Measurements from ENCODE around the gene CPSF2. TPM values are rescaled to one million over a fixed set of nuclear protein-coding genes. Genes with fewer than 3 reads are reported as not detected.

CPSF2 gene
- total RNA-seq = 10 to 100 TPM; 42.9 to 88.8 TPM

DNA sequence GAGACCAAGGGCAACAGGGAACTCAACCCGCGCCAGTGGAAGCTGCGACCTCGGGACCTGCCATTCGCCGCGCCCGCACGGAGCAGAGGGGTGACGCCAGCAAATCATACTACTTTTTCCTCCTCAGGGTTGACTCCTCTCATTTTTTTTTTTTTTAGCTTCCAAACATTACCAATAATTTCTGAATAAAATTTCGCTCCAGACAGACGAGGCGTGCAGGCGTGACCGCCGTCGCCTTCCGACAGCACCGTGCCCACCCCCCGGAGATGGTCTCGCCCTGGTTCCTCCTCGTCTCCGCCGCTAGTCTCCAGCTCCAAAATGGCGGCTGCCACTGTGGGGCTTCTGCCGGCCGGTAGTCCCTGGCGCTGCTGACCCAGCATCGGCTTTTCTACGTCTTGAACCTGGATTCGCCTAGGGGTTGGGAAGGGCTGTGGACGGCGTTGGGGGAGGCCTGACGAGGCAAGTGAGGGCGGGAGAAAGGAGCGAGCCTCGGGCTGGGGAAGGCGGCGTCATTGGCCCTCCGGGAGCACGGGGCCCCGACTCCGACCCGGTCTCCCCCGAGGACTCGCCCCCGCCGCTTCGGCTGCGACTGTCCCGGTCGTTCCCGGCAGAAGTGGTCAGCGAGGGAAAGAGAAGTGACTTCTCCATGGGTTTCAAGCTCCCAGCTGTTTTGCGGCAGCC lies at the start of gene CPSF2, which contains the start of gene NDUFB1:
TSS of gene CPSF2 (plus strand) at position 300 of the 681 bp plus-strand sequence. CDS start 9,016 bp downstream, outside the sequence.
TSS of gene NDUFB1 (minus strand) at position 37 of the 681 bp plus-strand sequence. CDS start 4,069 bp downstream, outside the sequence.
- Mint-ChIP-seq H3K4me3 (peak within 1 kb of the TSS; percentile 99), H3K9me3 (no peaks in the 10 kb centered on the region), H3K4me1 (peaks cover 18% of the 10 kb centered on the region), H3K27ac (peak within 1 kb of the TSS; percentile 98), H3K27me3 (no peaks in the 10 kb centered on the region), H3K36me3 (ENCODE audit: low read depth) (peaks cover 67% of the 10 kb centered on the region)
- ATAC-seq (replicated peaks) = peak; percentile 95

DNA sequence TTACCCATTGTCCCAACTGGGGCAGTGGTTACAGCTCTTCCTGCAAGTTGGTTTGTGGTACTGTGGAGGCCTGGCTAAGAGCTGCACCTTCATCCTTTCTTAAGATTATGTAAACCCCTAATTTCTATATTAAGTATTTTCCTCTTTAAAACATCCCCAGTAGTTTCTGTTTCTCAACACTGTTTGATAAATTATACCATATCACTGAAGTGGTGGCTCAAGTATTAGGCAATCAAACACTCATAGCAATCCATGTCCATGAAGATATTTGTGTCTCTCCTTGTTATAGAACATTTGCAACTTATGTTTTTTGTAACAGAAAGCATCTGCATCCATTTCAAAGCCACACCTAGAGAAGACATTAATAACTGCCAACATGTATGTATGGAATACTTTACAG lies 47.2 kb upstream of the CPSF2 start:
- Mint-ChIP-seq H3K4me1 (no peaks in the 10 kb centered on the region), H3K27me3 (no peaks in the 10 kb centered on the region), H3K36me3 (ENCODE audit: low read depth) (peaks cover 72% of the 10 kb centered on the region), H3K9me3 (no peaks in the 10 kb centered on the region), H3K4me3 (no peak overlapping the region), H3K27ac (no peak overlapping the region)
- ATAC-seq (replicated peaks) = no peak

DNA sequence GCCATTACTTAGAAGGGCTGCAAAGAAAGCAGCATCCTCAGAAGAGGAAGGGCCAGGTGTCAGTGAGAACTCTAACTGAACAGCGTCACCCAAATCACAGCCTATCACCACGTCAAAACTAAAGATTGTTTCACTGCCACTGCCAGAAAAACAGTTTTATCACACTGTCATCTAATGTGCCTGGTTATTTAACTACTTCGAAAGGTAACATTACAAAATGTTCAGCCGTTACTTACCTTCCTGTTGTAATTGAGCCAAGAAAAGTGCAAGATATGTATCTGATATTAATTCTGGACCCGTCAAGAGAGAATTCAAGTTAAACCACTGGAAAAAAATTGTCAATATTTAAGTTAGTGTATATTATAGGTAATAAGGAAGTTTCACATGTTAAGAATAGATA lies 33.3 kb upstream of the CPSF2 start:
- H3K9me3 Mint-ChIP-seq = no peaks in the 10 kb centered on the region
- ATAC-seq (replicated peaks) = no peak
- H3K4me3 Mint-ChIP-seq = no peak overlapping the region
- no peaks in the 10 kb centered on the region for H3K27me3 Mint-ChIP-seq
- H3K4me1 Mint-ChIP-seq = no peaks in the 10 kb centered on the region
- H3K36me3 Mint-ChIP-seq (ENCODE audit: low read depth) = peaks cover 73% of the 10 kb centered on the region
- H3K27ac Mint-ChIP-seq = no peak overlapping the region

DNA sequence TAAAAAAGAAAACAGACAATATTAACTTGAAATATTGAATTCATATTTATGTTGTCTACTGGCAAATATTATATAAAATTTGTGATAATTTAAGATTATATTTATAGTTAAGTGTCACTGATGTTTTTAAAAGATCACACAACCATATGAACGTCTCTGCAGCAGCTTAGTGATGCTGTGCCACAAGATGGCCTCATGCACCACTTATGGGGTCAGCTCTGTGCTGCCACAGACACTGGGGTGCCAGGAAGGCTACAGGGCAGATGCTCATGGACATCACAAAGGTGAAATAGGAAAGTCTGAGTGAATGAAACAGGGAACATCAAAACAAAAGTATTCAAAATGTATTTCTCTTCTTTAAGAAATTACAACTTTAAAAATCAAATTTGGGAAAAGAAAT lies 28.4 kb upstream of the CPSF2 start:
- H3K9me3 Mint-ChIP-seq = no peaks in the 10 kb centered on the region
- peaks cover 65% of the 10 kb centered on the region for H3K36me3 Mint-ChIP-seq (ENCODE audit: low read depth)
- no peak for ATAC-seq (replicated peaks)
- no peaks in the 10 kb centered on the region for H3K4me1 Mint-ChIP-seq
- no peak overlapping the region for H3K27ac Mint-ChIP-seq
- H3K4me3 Mint-ChIP-seq = no peak overlapping the region
- H3K27me3 Mint-ChIP-seq = no peaks in the 10 kb centered on the region

DNA sequence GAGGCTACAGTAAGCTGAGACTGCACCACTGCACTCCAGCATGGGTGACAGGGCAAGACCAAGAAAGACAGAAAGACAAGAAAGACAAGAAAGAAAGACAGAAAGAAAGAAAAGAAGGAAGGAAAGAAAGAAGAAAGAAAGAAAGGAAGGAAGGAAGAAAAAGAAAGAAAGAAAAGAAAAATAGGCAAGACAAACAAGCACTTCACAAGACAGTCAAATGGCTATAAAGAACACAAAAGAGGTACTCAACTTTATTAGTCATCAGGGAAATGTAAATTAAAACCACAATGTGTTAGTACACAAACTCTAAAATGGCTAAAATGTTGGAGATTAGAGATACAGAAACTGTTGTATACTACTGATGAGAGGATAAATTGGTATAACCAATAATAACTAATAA lies 22.0 kb upstream of the CPSF2 start:
- ATAC-seq (replicated peaks) = peak; percentile 67
- Mint-ChIP-seq H3K4me1 (peaks cover 22% of the 10 kb centered on the region), H3K9me3 (no peaks in the 10 kb centered on the region), H3K27me3 (no peaks in the 10 kb centered on the region), H3K4me3 (no peak overlapping the region), H3K27ac (no peak overlapping the region), H3K36me3 (ENCODE audit: low read depth) (peaks cover 21% of the 10 kb centered on the region)

DNA sequence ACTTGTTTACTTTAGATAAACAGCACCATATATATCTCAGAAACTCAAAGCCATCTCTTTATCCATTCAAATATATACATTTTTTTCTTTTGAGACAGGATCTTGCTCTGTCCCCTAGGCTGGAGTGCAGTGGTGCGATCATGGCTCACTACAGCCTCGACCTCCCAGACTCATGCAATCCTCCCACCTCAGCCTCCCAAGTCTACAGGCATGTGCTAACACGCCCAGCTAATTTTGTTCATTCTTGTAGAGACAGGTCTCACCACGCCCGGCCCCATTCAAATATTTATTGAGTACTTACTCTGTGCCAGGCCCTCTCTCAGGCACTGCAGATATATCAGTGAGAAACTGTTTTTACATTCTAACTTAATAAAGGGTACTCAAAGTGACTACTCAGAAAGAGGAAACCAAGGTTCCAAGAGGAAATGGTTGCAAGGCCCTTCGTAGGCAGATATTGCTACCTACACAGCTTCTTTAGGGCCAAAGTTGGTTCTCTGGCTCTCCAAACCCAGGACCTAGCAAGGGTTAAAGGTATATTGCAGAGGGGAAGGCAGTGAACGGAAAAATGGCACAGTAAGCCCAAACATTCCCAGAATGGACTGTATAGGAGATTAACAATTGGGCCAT lies 18.3 kb upstream of the CPSF2 start:
- Mint-ChIP-seq H3K36me3 (ENCODE audit: low read depth) (no peaks in the 10 kb centered on the region), H3K9me3 (no peaks in the 10 kb centered on the region), H3K27ac (no peak overlapping the region), H3K27me3 (no peaks in the 10 kb centered on the region), H3K4me1 (peaks cover 27% of the 10 kb centered on the region), H3K4me3 (no peak overlapping the region)
- no peak for ATAC-seq (replicated peaks)

DNA sequence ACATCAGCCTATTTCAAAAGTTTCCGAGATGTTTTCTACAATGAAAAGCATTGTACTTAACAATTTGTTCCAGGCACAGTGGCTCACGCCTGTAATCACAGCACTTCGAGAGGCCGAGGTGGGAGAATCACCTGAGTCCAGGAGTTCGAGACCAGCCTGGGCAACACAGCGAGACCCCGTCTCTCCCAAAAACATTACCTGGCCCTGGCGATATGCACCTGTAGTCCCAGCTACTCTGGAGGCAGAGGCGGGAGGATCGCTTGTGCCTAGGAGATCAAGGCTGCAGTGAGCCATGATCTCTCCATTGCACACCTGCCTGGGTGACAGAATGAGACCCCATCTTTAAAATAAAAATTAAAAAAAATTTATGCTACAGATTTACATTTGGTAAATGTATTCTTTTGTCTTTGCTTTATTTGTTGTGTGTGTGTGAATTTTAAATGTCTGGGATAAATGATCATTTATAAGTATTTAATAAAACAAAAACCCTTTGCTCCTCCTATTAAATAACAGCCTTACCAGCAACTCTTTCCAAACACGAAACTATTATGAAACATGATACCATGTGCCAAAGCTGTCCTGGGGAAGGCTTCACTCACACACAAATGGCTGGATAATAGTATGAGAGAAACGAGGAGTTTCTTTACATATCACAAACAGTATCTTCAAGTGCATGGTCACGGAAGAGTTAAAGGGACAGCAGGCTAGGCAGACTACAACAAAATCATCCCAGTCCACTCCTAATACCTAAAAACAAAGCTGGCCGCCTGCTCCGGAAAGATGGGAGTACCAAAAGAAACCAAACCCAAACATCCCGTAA lies 16.5 kb upstream of the CPSF2 start:
- H3K9me3 Mint-ChIP-seq = no peaks in the 10 kb centered on the region
- ATAC-seq (replicated peaks) = no peak
- H3K27ac Mint-ChIP-seq = peak overlapping the region; percentile 93
- no peaks in the 10 kb centered on the region for H3K36me3 Mint-ChIP-seq (ENCODE audit: low read depth)
- peaks cover 23% of the 10 kb centered on the region for H3K4me1 Mint-ChIP-seq
- H3K4me3 Mint-ChIP-seq = peak overlapping the region; percentile 95
- H3K27me3 Mint-ChIP-seq = no peaks in the 10 kb centered on the region

DNA sequence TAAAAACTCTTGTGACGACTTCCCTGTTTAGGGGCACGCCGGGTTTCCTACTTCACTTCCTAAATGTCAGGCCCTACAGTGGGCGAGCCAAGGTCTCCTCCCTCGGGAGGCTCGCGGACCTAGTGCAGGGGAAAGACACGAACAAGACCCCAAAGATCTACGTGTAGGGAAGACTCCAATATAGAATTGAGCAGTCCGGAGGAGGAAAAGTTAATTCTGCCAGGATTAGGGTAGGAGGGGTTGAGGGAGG lies 16.0 kb upstream of the CPSF2 start:
- H3K27ac Mint-ChIP-seq = peak overlapping the region; percentile 93

DNA sequence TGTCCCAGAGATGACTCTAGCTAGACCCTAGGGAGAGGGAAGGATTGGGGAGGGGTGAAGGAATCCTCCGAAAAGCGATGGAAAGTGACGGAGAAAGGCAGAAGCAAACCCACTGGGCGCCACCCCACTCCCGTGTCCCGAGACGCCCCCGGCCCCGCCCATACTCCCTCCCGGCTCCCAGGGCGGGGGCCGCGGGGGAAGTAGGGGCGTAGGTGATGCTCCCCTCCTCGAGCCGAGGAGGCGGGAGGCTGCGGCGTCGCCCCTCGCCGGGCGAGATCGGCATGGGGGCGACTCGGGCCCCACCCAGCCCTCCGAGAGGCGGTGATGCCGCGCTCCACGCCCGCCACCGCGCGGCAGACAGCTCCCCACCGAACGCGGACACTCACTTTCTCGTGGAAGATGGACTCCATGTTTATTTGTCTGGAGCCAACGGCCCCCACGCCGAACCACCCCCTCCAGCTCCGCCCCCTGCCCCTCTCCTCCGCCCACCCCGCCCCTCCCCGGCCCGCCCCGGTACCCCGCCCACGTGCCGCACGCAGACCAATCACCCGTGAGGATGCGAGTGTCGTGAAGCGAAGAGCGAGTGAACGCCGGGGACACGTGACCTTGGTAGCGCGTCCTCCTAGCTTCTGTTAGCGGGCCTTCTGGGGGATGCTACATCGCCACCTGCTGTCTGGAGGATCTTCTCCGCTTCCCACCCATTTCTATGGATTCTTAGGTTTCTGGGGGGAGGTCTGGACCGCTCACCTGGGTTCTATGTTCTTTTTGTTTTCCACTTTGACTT lies 15.4 kb upstream of the CPSF2 start, which contains the start of gene ATXN3:
TSS of gene ATXN3 (minus strand) at position 440 of the 784 bp plus-strand sequence. CDS start at position 410, 30 bp downstream.
- Mint-ChIP-seq H3K27ac (peak within 1 kb of the TSS; percentile 93), H3K9me3 (no peaks in the 10 kb centered on the region), H3K4me3 (peak within 1 kb of the TSS; percentile 95), H3K27me3 (no peaks in the 10 kb centered on the region), H3K4me1 (peaks cover 23% of the 10 kb centered on the region), H3K36me3 (ENCODE audit: low read depth) (no peaks in the 10 kb centered on the region)
- peak; percentile 97 for ATAC-seq (replicated peaks)

More for the DNA sequence above, 16.0 kb upstream of the CPSF2 start:
- H3K4me1 Mint-ChIP-seq = peaks cover 23% of the 10 kb centered on the region
- H3K27me3 Mint-ChIP-seq = no peaks in the 10 kb centered on the region
- H3K4me3 Mint-ChIP-seq = peak overlapping the region; percentile 95
- peak; percentile 8 for ATAC-seq (replicated peaks)
- no peaks in the 10 kb centered on the region for H3K36me3 Mint-ChIP-seq (ENCODE audit: low read depth)
- H3K9me3 Mint-ChIP-seq = no peaks in the 10 kb centered on the region

DNA sequence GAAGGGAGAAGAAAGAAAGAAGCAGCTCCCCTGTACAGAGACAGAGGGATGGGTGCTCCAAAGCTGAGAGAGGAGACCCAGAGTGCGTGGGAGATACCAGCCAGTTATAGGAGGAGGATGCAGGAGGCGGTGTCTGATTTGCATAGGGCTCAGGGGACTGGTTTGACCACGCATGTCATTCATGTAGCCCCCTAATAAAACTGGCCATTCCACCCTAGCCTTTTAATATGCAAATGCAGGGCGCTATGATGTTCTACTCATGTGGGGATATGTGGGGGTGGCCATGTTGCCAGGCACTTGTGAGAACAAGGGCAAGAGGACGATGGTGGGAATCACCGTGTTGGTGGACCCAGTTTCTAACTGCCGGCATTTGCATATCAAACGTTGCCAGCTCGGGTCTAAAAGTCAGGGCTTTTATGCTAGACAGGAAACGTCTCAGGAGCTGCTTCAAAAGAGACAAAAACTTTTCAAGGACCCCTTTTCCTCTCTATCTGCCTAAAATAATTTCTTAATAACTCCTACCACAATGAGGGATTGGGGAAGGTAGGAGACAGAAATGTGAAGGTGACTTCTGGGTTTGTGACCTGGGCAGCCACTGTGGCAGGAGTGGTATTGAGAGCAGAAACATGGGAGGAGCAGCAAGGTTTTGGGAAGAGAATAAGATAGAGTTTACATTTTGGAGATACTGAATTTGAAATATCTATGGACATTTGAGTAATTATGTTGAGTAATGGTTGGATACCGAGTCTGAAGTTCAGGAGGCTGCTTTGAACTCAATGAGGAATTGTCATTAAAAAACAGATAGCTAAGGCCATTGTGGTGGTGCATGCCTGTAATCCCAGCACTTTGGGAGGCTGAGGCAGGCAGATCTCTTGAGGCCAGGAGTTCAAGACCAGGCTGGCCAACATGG lies 13.2 kb upstream of the CPSF2 start:
- no peak for ATAC-seq (replicated peaks)
- Mint-ChIP-seq H3K4me3 (peak overlapping the region; percentile 59), H3K9me3 (no peaks in the 10 kb centered on the region), H3K4me1 (peaks cover 10% of the 10 kb centered on the region), H3K27ac (peak overlapping the region; percentile 20), H3K36me3 (ENCODE audit: low read depth) (no peaks in the 10 kb centered on the region), H3K27me3 (no peaks in the 10 kb centered on the region)

DNA sequence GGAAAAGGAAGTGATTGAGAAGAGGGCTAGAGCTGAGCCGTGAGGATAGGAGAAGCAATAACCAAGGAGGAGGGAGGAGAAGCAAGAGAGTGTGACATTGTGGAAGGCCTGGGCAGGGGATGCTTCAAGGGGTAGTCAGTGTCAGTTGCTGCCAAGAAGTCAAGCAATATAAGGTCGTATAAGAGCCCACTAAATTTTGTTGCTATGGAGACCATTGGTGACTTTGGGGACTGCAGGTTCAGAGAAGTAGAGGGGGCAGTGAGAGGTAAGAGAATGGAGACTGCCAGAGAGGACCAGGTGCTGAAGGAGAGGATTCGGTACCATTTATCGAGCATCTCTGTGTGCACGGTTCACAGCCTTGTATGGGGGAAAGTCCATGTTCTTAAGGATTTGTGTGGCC lies 12.3 kb upstream of the CPSF2 start:
- Mint-ChIP-seq H3K27me3 (no peaks in the 10 kb centered on the region), H3K9me3 (no peaks in the 10 kb centered on the region), H3K36me3 (ENCODE audit: low read depth) (no peaks in the 10 kb centered on the region), H3K4me1 (peaks cover 10% of the 10 kb centered on the region), H3K27ac (no peak overlapping the region), H3K4me3 (no peak overlapping the region)
- ATAC-seq (replicated peaks) = no peak

DNA sequence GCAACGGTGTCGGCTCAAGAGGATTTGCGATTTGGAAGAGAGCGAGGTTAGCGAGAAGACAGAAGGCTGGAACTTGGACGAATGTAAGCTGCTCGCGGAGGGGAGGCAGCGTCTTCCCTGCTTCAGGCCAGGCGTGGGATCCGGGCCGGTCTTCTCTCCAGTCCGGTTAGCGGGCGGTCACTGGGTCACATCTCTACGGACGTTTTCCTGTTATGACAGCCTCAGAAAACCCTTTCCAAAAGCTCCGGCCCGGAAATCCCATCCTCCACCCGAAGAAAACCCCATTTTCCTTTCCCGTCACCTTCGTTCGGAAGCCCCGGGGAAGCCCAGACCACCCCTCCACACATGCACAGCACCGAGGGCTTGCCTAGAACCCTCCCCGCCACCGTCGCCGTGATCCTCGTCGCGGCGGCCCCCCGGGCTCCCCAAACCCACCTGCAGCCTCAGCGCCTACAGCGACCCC lies 531 bp upstream of the CPSF2 start:
- Mint-ChIP-seq H3K4me1 (peaks cover 18% of the 10 kb centered on the region), H3K27me3 (no peaks in the 10 kb centered on the region), H3K9me3 (no peaks in the 10 kb centered on the region), H3K4me3 (peak overlapping the region; percentile 99), H3K36me3 (ENCODE audit: low read depth) (peaks cover 67% of the 10 kb centered on the region), H3K27ac (peak overlapping the region; percentile 98)
- peak; percentile 43 for ATAC-seq (replicated peaks)

DNA sequence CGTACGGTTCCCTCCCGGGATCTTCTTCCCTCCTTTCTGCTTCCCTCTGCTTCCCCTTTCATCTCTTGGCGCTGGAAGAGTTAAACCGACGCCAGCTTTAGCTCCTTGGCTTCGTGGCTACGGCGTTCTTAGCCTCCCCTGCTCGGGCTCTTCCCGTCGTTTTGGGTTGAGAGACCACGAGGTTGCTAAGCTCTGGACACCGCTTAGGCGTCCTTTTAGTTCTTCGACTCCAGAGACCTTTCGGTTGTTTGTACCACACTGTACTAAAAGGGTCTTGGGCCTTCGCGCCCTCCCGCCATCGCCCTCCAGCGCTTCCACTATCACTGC lies 545 bp downstream of the CPSF2 start:
- Mint-ChIP-seq H3K36me3 (ENCODE audit: low read depth) (peaks cover 67% of the 10 kb centered on the region), H3K4me1 (peaks cover 23% of the 10 kb centered on the region), H3K9me3 (no peaks in the 10 kb centered on the region), H3K4me3 (peak overlapping the region; percentile 99), H3K27me3 (no peaks in the 10 kb centered on the region), H3K27ac (peak overlapping the region; percentile 98)
- ATAC-seq (replicated peaks) = no peak
